Stimulated activated CD4-positive, alpha-beta T cell treated with anti-CD3 and anti-CD28 coated beads, Interleukin-4, amount 100 ng/mL, for 4 hours (primary cell): ENCODE data around the gene SPOP.

ENCODE experiments used
- DNase-seq, 2 experiments: peaks; one replicate each; pipeline ENCODE4 v3.0.0-alpha.2; 2020

SPOP gene

DNA sequence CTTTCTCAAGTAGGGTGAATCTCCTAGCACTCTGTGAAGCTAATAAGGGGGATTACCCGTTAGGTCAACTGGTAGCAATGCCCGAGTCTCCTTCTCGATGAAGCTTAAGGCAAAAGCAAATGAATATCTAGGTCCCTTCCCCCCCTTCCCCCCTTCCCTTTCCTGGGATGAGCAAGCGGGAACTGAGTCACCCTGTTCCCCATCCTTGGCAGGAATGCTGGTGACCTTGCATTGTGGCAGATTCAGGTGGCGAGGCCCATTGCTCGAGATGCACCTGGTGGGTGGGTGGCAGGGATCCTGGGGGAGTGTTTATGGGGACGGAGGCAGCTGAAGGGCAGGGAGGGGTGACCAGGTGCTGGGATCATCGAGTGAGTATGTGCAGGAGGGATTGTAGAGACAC lies 95.1 kb downstream of the SPOP start:
- no peak for DNase-seq

DNA sequence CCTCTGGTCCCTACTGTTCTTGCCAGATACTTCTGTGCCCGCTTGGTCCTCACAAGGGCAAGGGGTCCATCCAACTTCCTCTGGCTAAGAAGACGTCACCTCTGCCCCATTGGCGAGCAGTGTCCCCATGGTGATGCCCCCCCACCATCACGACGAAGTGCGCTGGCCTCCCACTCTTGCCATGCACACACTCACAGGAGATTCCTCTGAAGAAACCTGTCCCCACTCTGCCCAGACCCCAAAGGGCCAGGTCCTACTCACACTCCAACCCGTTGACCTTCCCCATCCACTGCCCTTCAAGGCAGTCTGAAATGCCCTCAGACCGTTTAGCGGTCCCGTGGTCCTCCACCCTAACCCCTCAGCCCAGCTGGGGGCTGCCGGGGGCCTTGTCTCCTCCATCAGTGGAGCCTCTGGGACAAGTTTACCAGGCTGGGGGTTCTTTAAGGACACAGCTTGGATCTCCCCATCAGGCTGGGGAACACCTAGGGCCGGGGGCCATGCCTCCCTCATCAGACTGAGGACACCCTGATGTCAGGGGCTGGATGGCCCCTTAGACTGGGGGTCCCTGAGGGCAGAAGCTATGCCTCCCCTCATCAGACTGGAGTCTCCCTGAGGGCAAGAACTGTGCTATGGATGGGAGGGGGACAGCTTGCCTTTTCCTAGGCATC lies 95.7 kb downstream of the SPOP start:
- DNase-seq = no peak

DNA sequence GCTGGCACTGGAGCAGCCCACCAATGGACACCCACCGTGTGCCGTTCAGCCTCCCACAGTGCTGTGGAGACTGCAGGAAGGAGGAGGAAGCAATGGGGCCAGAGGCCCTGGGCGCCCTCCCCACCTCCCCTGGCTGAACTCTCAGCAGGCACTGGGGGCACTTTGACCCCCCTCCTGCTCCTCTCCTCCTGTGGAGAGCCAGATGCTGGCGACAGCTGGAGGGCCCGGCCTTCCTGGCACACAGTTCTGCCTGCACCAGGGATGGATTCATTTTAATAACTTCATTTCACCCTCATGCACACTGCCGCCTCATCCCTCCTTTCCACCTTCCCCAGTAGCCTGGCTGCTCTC lies 96.3 kb downstream of the SPOP start:
- DNase-seq = no peak

DNA sequence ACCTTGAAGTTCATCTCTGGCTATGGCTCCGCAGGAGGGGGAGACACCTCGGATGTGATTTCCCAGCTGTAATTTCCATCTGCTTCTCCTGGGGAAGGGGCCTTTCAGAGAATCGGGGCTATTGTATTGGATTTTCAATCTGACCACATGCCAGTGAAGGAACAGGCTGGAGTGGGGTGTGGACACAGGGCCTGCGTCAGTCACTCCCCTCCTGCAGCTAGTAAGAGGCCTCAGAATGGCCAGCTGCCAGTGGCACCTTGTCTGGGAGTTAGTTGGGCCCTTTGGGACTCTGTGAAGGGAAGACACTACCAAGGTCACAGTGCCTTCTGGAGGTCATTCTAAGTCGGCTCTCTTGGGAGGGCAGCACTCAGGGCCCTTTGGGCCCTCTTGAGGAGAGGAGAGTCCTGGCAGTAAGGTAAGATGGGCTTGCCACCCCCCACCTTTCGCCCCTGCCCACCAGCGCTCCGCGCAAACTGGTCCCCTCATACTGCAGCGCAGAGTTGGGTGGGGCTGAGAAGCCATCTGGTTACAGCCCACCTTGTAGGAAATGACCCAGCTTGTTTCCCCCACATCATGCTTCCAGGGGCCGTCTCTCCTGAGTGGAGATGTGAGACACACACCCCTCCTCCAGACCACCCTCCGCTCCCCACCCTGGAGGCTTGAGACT lies 96.8 kb downstream of the SPOP start:
- no peak for DNase-seq

DNA sequence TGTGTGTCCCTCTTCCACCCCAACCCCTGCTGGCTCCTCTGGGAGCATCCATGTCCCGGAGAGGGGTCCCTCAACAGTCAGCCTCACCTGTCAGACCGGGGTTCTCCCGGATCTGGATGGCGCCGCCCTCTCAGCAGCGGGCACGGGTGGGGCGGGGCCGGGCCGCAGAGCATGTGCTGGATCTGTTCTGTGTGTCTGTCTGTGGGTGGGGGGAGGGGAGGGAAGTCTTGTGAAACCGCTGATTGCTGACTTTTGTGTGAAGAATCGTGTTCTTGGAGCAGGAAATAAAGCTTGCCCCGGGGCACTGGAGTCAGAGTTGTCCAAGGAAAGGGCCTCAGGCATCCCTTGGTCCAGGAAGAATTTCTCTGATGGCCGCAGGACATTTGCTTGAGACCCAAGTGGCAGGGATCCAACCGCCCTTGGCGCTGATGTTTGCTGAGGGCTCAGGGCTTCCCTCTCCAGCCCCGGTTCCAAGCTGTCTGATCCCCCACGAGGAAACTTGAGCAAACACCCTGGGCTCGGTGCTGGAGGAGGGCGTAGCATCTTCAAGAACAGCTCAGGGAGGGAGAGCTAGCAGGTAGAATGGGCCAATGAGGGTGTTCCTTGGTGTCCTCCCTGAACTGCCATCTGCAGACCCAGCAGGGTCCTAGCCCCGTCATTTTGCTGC lies 97.7 kb downstream of the SPOP start:
- DNase-seq = no peak

DNA sequence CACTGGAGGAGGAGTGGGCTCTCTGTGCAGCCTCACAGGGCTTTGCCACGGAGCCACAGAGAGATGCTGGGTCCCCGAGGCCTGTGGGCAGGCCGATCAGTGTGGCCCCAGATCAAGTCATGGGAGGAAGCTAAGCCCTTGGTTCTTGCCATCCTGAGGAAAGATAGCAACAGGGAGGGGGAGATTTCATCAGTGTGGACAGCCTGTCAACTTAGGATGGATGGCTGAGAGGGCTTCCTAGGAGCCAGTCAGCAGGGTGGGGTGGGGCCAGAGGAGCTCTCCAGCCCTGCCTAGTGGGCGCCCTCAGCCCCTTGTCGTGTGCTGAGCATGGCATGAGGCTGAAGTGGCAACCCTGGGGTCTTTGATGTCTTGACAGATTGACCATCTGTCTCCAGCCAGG lies 98.4 kb downstream of the SPOP start:
- DNase-seq = no peak

DNA sequence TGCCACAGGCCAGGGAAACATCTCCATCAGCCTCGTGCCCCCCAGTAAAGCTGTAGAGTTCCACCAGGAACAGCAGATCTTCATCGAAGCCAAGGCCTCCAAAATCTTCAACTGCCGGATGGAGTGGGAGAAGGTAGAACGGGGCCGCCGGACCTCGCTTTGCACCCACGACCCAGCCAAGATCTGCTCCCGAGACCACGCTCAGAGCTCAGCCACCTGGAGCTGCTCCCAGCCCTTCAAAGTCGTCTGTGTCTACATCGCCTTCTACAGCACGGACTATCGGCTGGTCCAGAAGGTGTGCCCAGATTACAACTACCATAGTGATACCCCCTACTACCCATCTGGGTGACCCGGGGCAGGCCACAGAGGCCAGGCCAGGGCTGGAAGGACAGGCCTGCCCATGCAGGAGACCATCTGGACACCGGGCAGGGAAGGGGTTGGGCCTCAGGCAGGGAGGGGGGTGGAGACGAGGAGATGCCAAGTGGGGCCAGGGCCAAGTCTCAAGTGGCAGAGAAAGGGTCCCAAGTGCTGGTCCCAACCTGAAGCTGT lies 98.9 kb downstream of the SPOP start:
- DNase-seq = no peak

DNA sequence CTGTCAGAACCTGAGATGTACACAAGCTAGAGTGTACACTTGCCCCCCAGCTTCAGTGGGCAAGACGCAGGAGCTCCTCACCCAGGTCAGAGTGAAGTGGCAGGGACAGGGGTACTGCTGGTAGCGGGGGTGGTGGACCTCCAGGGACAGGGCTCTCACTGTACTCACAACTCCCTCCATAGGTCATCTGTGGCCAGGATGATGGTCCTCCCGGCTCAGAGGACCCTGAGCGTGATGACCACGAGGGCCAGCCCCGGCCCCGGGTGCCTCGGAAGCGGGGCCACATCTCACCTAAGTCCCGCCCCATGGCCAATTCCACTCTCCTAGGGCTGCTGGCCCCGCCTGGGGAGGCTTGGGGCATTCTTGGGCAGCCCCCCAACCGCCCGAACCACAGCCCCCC lies 99.5 kb downstream of the SPOP start:
- no peak for DNase-seq

DNA sequence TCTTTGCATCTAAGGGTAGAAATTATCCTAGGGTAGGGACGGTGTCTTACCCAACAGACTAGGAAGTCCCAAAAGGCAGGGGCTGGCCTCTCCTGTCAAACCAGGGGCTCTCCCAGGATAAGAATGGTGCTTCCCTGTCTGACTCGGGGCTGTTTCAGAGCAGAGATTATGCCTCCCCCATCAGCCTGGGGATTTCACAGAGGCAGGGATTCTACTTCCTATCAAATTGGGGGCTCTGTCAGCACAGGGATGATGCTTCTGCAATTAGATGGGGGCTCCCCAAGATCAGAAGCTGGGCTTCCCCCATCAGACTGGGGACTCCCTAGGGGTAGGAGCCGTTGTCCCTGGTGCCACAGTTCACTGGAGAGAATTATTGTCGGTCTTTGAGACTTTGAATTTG lies 99.9 kb downstream of the SPOP start:
- no peak for DNase-seq

DNA sequence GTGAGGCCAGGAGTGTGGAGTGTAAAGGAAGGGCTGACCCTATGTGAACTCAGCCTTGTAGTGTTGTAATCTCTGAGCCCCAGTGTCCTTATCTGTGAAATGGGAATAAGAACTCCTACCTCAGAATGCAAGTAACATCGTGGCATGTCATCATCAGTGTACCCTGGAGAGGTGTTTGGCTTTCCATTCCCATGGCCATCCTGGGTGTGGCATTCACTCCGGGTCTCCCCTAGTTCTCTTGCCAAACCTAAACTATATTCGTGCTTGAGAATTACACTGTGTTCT lies 100.3 kb downstream of the SPOP start:
- no peak for DNase-seq

DNA sequence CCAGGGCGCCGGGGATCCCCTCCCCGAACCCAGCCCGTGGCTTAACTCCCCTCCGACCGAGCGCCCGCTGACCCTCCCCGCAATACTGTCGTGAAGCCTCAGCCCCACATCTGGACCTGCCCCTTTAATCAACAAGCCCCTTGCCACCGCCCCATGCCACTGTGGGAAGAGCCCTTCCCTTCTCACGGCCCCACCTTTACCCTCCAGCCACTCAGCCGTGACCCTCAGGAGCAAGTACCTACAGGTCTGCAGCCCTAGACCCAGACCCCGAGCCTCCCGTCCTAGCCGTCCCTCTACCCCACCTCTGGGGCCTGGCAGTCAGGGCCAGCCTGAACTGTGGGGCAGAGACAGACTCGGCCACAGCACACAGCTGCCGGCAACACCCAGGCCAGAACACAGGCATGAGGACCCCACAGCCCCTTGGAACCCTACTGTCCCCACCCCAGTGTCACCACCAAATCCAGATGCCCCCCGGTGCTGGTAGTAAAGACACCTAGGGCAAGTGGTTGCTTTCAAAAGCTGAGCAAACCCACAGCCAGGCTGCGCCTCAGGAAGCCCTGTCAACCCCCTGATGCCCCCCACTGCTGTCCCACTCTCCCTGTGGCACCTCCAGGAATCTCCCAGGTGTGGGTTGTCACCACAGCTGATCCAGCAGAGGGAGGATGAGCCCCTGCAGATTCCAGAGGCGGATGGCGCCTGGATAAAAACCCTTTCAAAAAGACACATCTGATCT lies 100.8 kb downstream of the SPOP start:
- no peak for DNase-seq

DNA sequence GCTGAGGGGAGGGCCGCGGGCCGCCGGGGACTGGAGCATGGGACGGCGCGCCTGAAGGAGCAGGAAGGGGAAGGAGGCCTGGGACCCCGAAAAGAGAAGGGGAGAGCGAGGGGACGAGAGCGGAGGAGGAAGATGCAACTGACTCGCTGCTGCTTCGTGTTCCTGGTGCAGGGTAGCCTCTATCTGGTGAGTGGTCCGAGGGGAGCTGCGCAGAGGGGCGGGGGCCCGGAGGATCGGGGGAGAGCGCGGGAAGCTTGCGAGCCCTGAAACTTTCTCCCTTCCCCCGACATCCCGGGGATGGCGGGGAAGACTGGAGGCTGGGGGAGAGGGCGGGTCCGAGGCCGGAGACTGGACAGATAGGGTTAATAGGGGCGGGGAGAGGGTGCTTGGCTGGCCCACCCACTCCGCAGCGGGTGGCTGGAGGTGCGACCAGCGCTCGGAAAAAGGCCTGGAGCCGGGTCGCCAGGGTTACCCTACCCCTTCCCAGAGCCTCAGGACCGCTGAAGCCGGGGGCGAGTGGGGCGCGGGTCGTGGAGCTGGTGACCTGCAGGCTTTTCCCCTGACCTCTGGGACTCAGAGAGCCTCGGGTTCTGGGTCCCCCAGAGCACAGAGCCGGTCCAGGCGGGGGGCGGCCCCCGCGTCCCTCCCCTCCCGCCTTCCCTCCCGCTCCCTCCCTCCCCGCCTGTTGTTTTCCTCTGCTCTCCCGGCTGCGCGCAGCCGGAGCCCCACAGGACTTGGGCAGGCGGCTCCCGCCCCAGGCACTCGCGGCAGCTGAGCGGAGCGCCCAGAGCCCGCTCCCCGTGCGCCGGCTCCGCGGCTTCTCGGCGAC lies 101.6 kb downstream of the SPOP start:
- DNase-seq = no peak

DNA sequence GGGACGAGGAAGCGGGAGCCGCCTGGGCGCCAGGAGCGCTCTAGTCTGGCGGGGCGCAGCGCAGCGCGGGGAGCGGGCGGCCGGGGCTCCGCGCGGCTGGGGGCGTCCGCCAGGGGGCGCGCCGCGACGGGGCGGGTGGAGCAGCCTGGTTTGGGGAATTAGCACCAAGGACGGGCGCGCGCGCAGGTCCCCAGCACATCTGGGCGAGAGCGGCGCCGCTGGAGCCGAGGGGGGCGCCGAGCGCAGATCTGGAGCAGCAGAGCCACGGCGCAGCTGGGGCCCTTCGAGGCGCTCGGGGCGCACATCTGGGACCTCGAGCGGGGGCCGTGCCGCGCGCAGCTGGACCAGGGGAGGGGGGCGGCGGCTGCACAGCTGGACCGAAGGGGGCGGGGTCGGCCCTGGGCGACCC lies 102.2 kb downstream of the SPOP start, which contains the start of gene NXPH3:
TSS of gene NXPH3 (plus strand) at position 193 of the 409 bp plus-strand sequence. CDS start 349 bp downstream, outside the sequence.
- DNase-seq = peak; percentile 53 to 71

DNA sequence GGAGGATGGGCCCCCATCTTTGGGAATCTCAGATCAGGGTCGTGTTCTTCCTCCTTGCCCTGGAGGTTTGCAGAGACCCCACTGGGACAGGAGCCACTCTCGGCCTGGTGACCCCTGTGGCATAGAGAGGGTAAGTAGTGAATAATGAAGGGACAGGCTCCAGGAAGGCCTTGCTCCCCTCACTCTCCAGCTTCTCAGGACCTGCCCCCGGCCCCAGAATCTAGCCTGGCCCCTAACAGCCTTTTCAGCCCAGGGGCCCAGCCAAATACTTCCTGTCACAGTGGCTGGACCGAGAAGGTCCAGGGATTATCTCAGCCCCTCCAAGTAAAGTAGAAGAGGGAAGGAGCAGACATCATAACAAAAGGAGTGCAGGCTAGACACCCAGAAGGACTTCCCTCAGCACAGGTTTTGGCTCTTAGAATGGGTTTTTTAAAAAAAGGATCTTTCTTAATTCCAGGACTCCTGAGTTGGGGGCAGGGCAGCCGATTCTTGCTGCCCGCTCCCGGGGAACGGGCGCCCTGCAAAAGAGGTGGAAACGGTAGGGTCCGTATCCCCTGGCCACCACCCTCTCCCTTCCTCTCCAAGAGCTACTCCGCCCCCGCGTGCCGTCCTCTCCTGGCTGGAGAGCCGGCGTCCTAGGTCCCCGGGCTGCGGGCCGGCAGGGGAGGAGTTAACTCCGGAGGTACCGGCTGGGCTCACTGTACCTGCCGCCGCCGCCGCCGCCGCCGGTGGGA lies 102.8 kb downstream of the SPOP start:
- DNase-seq = no peak

DNA sequence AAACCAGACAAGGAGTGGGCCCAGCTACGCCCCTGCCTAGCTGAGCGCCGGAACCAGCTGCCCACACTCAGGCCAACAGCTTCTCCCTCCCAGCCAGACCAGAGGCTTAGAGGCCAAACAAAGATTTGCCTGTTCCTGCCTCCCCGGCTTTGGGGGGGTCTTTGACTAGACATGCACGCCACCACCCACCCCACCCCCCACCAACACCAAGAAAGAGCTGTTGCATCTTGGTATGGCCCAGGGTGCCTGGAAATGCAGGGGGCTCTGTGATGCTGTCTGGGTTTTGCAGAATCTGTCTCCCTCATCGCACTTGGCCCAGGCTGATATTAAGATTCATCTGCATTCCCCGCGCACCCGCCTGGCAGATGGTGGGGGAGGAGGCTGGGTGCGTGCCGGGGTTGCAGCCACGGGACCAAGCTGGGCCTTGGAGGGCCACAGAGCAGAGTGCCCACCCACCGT lies 103.5 kb downstream of the SPOP start:
- no peak for DNase-seq

DNA sequence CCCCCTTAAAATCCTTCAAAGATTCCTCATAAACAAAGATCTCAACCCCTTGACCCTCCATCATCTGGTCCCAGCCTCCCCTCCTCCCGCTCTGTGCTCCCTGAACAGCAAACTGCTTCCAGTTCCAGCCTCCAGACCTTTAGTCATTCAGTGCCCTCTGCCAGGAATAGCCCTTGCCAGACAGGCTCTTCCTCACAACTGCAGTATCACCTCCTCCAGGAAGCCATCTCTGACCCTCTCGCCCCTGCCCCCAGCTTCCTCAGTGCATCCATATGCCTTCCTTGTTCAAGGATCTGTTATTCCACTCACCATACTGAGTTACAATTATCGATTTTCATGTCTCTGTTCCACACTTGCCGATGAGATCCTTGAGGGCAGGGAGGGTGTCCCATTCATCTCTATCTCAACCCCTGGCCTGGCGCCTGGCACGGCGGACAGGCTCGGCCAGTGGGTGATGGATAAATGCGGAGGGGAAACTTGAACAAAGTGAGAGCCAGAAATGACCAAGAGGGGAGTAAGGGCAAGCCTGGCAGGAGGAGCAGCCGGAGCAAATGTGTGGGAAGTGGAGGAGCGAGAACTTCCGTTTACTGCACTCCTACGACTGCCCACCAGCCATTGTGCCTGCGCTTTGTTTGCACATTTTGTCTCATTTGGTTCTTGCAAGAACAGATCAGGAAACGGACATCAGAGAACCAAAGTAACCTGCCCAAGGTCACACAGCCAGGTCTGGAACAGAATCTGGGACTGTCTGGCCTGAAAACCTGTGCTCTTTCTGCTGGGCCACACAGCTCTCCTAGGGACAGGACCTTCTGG lies 104.2 kb downstream of the SPOP start:
- no peak for DNase-seq

DNA sequence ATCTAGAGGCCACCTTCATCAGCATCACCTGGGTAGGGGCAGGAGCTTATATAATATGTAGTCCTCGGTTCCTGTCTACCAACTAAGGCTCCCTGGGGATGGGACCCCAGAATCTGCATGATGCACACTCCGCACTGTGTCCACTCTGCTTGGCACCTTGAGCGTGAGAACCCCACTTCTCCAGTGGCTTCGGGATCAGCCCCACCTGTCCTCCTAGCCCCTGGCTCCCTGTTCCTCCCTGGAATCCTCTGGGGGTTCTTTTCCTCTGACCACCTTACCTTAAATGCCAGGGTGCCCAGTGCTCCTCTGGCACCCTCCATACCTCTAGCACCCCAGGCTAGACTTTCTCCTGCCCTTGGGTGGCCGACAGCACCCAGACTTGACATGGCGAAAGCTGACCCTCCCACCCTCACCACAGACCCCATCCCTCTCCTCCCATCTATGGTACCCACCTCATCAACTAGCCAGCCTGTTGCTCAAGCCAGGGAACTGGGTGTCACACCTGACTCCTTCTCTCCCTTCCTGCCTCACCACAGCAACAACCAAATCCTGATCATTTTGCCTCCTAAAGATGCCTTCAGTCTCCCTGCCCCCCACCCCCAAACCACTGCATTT lies 105.0 kb downstream of the SPOP start:
- no peak for DNase-seq

DNA sequence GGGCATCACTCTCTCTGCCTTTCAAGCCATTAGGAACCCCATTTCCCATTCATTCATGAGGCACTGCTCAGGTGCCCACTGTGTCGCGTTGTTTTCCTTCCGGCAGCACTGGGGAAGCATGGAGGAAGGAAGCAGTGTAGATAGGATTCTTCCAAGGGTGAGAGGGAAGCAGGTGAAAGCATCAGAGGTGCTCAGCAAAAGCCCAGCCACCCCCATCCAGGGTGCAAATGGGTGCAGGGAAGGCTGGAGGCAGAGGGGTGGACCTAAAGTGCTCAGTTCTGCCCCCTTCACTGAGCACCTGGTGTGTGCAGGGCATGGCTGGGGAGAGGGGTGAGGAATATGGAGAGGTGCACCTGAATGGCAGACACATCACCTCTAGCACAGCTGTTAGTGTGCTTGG lies 105.7 kb downstream of the SPOP start:
- no peak for DNase-seq

DNA sequence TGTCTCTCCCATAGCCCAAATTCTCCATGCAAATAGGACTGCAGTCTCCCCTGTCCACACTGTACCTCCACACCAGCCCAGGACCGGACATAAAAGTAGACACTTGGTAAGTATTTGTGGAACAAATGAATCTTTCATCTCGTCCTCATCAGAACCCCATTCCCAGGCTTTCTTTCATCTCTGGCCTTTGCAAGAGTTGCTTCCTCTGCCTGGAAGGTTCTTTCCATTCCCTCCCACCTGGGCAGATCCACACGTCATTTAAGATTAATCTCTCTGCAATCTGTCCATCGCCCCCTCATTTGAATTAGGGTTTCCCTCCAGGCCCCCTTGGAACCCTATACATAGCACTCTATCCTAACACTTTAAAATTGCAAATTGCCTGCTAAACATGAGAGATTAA lies 106.1 kb downstream of the SPOP start:
- no peak for DNase-seq

DNA sequence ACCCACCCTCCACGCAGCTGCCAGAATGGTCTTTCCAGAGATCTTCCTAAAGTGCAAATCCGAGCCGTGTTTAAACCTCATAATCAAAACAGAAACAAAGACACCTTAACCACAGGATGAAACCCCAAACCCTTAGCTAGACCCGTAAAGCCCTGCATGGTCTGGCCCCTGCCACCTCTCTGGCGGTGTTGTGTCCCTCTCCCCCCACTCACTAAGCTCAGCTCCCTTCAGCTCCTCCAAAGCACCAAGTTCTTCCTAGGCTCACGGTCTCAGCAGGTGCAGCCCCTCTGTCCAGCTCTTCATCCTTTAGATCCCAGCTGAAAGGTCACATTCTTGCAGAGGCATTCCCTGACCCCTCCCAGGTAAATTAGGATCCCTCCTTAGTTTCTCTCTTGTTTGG lies 106.6 kb downstream of the SPOP start:
- no peak for DNase-seq
